Omental fat pad (tissue), 4 donors: Measurements from ENCODE around the gene TAF1B. TPM values are rescaled to one million over a fixed set of nuclear protein-coding genes. Genes with fewer than 3 reads are reported as not detected.

ENCODE experiments used
- ATAC-seq: fragments of 150-250 bp; one replicate; pipeline ENCODE4 v1.9.1; 2016; ENCODE audit warnings: mild to moderate bottlenecking, moderate library complexity; ENCODE audit not compliant: low FRiP score
- DNase-seq: peaks from one replicate; pipeline ENCODE4 v3.0.0-alpha.2; 2019; ENCODE audit warnings: low spot score
- CTCF ChIP-seq, 3 donors: fragments of 450-650 bp; IDR thresholded peaks; one replicate each; pipeline ENCODE4 v1.5.1; 2016 to 2017; ENCODE audit warnings: antibody characterized with exemption in 3 of 3, mild to moderate bottlenecking in 3 of 3, moderate library complexity in 2 of 3
- total RNA-seq, 4 donors: library from RNA; depleted of rRNA; stranded (reverse); fragments of >200 nt; gene quantifications; one replicate each; pipeline ENCODE4 v1.1.0, GENCODE V29; 2016

TAF1B gene
- total RNA-seq, 4 donors from 2014 or later: 16.1 to 21.1 (median 19.1) TPM

- ATAC-seq (no peak), DNase-seq (no peak)
- no peak for TF ChIP-seq CTCF (IDR thresholded peaks at IDR 0.05)
Measured at GRCh38 chr2:9821805-9822445, 21.3 kb upstream of the TAF1B start.

- DNase-seq (no peak), ATAC-seq (no peak)
- no peak for TF ChIP-seq CTCF (IDR thresholded peaks at IDR 0.05)
Measured at GRCh38 chr2:9824441-9824840, 18.8 kb upstream of the TAF1B start.

GRCh38 chr2:9824956-9825720 is 18.1 kb upstream of the TAF1B start:
- ATAC-seq (no peak), DNase-seq (no peak)
- TF ChIP-seq CTCF (IDR thresholded peaks at IDR 0.05): no peak

GRCh38 chr2:9826208-9826607 is 17.1 kb upstream of the TAF1B start:
- no peak for ATAC-seq
- TF ChIP-seq CTCF (IDR thresholded peaks at IDR 0.05): no peak
- no peak for DNase-seq

GRCh38 chr2:9830685-9831410 is 12.4 kb upstream of the TAF1B start:
- peak; percentile 32 for ATAC-seq
- TF ChIP-seq CTCF (IDR thresholded peaks at IDR 0.05): no peak

GRCh38 chr2:9831670-9832069 is 11.6 kb upstream of the TAF1B start:
- TF ChIP-seq CTCF (IDR thresholded peaks at IDR 0.05): no peak
- DNase-seq (no peak), ATAC-seq (no peak)

More at GRCh38 chr2:9830685-9831410, 12.4 kb upstream of the TAF1B start:
- DNase-seq: no peak
